Nephron progenitor cell (in vitro differentiated cells): ENCODE results near the gene TCEA3.

ENCODE experiments used
- DNase-seq: peaks from one replicate; pipeline ENCODE4 v3.0.0; 2021
- H3K27ac Mint-ChIP-seq: 2 replicates; pipeline ENCODE4 v1.8.0; 2021; ENCODE audit warnings: mild to moderate bottlenecking, moderate library complexity, mixed read lengths
- H3K27me3 Mint-ChIP-seq: 2 replicates; pipeline ENCODE4 v1.8.0; 2021; ENCODE audit warnings: mild to moderate bottlenecking, low read depth, mixed read lengths; ENCODE audit not compliant: poor library complexity
- H3K36me3 Mint-ChIP-seq: 2 replicates; pipeline ENCODE4 v1.8.0; 2021; ENCODE audit warnings: low read depth, mixed read lengths
- H3K4me1 Mint-ChIP-seq: 2 replicates; pipeline ENCODE4 v1.8.0; 2021; ENCODE audit warnings: mixed read lengths
- H3K4me3 Mint-ChIP-seq: 2 replicates; pipeline ENCODE4 v1.8.0; 2021; ENCODE audit warnings: mild to moderate bottlenecking, moderate library complexity, mixed read lengths
- H3K9me3 Mint-ChIP-seq: 2 replicates; pipeline ENCODE4 v1.8.0; 2021; ENCODE audit warnings: mild to moderate bottlenecking, moderate library complexity, mixed read lengths
- CTCF ChIP-seq: fragments of 200-600 bp; sonication (generic); IDR thresholded peaks from 2 replicates; pipeline ENCODE4 v1.5.0; 2021; ENCODE audit warnings: antibody characterized with exemption

TCEA3 gene

GRCh38 chr1:23371987-23372880, 52.3 kb downstream of the TCEA3 start:
- DNase-seq: peak; percentile 16
- no peak for TF ChIP-seq CTCF
- peak overlapping the region; percentile 96 for H3K4me3 Mint-ChIP-seq
- peaks cover 75% of the 10 kb centered on the region for H3K4me1 Mint-ChIP-seq
- peaks cover 9% of the 10 kb centered on the region for H3K9me3 Mint-ChIP-seq
- peak overlapping the region; percentile 100 for H3K27ac Mint-ChIP-seq
- H3K36me3 Mint-ChIP-seq: peaks cover 26% of the 10 kb centered on the region
- peaks cover 8% of the 10 kb centered on the region for H3K27me3 Mint-ChIP-seq

GRCh38 chr1:23370709-23371584, 53.6 kb downstream of the TCEA3 start:
- H3K27me3 Mint-ChIP-seq: peaks cover 9% of the 10 kb centered on the region
- peaks cover 75% of the 10 kb centered on the region for H3K4me1 Mint-ChIP-seq
- H3K9me3 Mint-ChIP-seq: peaks cover 22% of the 10 kb centered on the region
- TF ChIP-seq CTCF: peak; percentile 22
- peak overlapping the region; percentile 100 for H3K27ac Mint-ChIP-seq
- peak; percentile 55 for DNase-seq
- peaks cover 39% of the 10 kb centered on the region for H3K36me3 Mint-ChIP-seq
- H3K4me3 Mint-ChIP-seq: peak overlapping the region; percentile 96

DNA sequence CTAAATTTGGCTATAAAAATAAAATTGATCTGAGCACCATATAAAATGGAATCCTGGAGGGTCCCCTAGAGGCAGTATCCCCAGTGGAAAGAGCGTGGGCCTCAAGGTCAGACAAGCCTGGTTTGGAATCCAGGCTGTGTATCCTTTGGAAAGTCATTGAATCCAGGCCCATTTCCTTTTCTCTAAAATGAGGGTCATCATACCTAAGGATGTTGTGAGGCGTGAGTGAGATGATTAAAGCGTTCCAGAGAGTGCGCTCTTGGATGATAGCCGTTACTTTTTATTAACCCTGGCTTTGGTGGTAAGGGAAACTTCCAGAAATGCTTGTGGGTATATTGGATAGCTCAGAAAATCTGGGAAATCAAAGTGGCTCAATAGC, 54.2 kb downstream of the TCEA3 start:
- Mint-ChIP-seq H3K4me3 (peak overlapping the region; percentile 96), H3K4me1 (peaks cover 74% of the 10 kb centered on the region), H3K9me3 (peaks cover 28% of the 10 kb centered on the region), H3K27ac (peak overlapping the region; percentile 100), H3K27me3 (peaks cover 9% of the 10 kb centered on the region), H3K36me3 (peaks cover 43% of the 10 kb centered on the region)
- no peak for TF ChIP-seq CTCF
- no peak for DNase-seq

DNA sequence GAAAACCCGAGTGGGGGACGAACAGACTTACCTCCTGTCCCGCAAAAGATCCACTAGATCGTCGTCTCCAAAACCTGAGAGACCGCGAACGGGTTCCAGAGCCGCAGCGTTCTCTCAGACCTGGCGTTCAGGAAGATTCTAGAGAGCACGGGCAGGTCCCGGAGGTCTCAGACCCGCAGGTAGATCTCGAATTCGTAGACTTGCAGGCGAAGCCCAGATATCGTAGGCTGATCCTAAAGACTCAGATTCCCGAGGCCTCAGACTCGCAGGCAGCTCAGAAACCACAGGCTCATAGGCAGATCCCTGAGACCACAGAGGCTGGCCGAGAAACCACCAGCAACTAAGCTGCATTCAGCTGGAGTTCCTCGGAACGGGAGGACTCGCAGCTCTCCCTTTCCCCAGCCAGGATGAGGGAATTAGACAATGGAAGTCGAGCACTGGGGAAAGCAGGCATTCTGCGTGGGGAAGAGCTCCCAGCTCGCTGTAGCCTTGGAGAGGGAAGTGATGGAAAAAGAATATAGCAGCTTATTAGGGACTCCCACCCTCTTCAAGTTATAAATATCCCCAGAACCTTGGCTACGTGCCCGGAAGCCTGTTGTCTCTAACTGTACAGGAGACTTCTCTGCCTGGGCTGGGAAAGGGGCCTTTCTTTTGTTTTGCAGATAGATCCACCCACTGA, 55.1 kb downstream of the TCEA3 start, which contains the start of gene ZNF436:
Gene ZNF436 (minus strand): TSS at position 502 of the 679 bp plus-strand sequence. CDS start 1,831 bp downstream, outside the sequence.
- H3K9me3 Mint-ChIP-seq: peaks cover 34% of the 10 kb centered on the region
- peaks cover 9% of the 10 kb centered on the region for H3K27me3 Mint-ChIP-seq
- peaks cover 46% of the 10 kb centered on the region for H3K36me3 Mint-ChIP-seq
- H3K4me1 Mint-ChIP-seq: peaks cover 65% of the 10 kb centered on the region
- no peak for TF ChIP-seq CTCF
- peak within 1 kb of the TSS; percentile 96 for H3K4me3 Mint-ChIP-seq
- DNase-seq: peak; percentile 26
- peak within 1 kb of the TSS; percentile 100 for H3K27ac Mint-ChIP-seq

DNA sequence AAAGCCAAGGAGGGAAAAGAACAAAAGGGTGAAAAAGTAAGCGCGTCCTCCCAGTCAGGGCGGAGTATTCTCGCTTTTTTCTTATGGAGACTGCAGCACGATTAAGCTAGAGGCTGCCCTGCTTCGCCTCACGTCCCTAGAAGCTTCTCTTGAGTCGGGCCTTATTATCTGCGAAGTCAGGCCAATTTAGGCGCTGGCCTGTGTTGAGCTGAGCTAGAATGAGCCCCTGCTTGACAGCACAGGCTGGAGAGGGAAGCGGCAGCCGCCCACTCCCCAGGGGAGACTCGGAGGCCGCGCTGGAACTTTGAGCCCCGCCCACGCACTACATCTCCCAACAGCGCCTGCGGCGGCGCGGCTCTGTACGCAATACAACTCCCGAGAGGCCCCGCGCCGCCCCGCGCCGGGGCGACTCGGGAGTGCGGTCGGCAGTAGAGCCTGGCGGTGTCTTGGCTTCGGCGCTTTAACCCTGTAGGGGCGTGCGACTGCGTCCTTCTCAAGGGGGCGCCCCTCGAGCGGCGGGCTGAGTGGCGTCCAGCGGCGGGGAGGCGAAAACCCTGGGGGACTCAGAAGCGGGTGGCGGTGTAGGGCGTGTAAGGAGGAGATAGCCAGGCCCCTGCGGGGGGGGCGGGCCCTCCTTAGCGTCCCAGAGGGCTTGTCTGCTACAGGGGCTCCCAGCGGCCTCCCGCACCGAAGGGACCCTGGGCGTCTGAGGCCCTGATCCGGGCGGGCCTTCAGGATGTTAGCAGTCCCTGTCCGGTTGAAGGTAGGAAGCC, 55.8 kb downstream of the TCEA3 start:
- peaks cover 9% of the 10 kb centered on the region for H3K27me3 Mint-ChIP-seq
- peaks cover 58% of the 10 kb centered on the region for H3K4me1 Mint-ChIP-seq
- peak overlapping the region; percentile 100 for H3K27ac Mint-ChIP-seq
- H3K36me3 Mint-ChIP-seq: peaks cover 49% of the 10 kb centered on the region
- H3K9me3 Mint-ChIP-seq: peaks cover 41% of the 10 kb centered on the region
- peak; percentile 10 for TF ChIP-seq CTCF
- peak overlapping the region; percentile 96 for H3K4me3 Mint-ChIP-seq
- peak; percentile 91 for DNase-seq
